ENCODE results near the gene SLC4A5.
"Not testable (repeated sequence)": the region's sequence is repeated elsewhere in the genome, so short reads cannot be mapped to it uniquely, and the experiment has no call there.

Gene SLC4A5

DNA sequence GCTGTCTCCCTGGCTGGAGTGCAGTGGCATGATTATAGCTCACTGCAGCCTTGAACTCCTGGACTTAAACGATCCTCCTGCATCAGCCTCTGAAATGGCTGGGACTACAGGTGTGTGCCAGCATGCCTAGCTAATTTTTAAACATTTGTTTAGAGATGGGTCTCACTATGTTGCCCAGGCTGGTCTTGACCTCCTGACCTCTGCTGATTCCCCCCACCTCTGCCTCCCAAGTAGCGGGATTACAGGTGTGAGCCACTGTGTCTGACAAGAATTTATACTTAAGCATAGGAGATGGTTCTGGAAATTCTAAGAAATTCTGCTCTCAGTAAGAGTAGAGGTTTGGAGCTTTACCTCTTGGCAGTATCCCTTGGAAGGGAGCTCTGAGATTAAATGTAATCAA lies 126.6 kb downstream of the SLC4A5 start:
- H3K27me3 ChIP-seq (ENCODE audit: control insufficient read depth, low read length): no peaks in the 10 kb centered on the region

DNA sequence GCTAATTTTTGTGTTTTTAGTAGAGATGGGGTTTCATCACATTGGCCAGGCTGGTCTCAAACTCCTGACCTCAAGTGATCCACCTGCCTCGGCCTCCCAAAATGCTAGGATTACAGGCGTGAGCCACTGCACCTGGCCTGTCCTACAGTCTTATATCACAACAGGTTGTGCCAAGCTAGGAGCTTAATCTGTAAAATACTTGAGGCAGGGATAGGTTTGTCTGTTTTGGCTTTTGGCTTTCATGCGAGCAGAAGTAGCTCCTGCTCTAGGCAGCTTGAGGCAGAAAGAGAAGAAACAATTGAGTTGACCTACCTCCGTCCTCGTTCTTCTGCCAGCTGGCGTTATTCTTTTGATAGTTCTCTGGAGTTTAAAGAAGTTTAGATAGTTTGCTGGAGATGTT lies 127.4 kb downstream of the SLC4A5 start:
- H3K9me2 ChIP-seq (replicated peaks; ENCODE audit: control insufficient read depth, low read length); H3K27ac ChIP-seq (ENCODE audit: low read depth, low read length); H3K4me1 ChIP-seq (ENCODE audit: control insufficient read depth, low read length); H3K4me2 ChIP-seq (ENCODE audit: low read length); H3K9me3 ChIP-seq (ENCODE audit: control insufficient read depth, insufficient read depth, low read length); H3K27me3 ChIP-seq (ENCODE audit: control insufficient read depth, low read length); H3K79me2 ChIP-seq (ENCODE audit: control insufficient read depth, low read length); H3K4me3 ChIP-seq (ENCODE audit: low read length): not testable (repeated sequence)
- peaks cover 80% of the 10 kb centered on the region for H3K36me3 ChIP-seq (ENCODE audit: control insufficient read depth, low read length)
- peaks cover 32% of the 10 kb centered on the region for H3F3A ChIP-seq (ENCODE audit: control insufficient read depth, insufficient read depth)
- peaks cover 19% of the 10 kb centered on the region; the same call in 1 of the 2 replicates for H4K20me1 ChIP-seq (ENCODE audit: control insufficient read depth, insufficient read depth, low read depth, low read length)

More for the DNA sequence above, 126.6 kb downstream of the SLC4A5 start:
- Histone ChIP-seq H3K4me3 (ENCODE audit: low read length) (no peak overlapping the region), H3K4me1 (ENCODE audit: control insufficient read depth, low read length) (no peaks in the 10 kb centered on the region), H3K9me2 (replicated peaks; ENCODE audit: control insufficient read depth, low read length) (no peaks in the 10 kb centered on the region), H3K4me2 (ENCODE audit: low read length) (no peak overlapping the region), H3K27ac (ENCODE audit: low read depth, low read length) (no peak overlapping the region), H3K79me2 (ENCODE audit: control insufficient read depth, low read length) (no peaks in the 10 kb centered on the region; the same call in 1 of the 2 replicates), H3F3A (ENCODE audit: control insufficient read depth, insufficient read depth) (peaks cover 36% of the 10 kb centered on the region), H3K9me3 (ENCODE audit: control insufficient read depth, insufficient read depth, low read length) (no peaks in the 10 kb centered on the region), H4K20me1 (ENCODE audit: control insufficient read depth, insufficient read depth, low read depth, low read length) (peaks cover 19% of the 10 kb centered on the region; the same call in 1 of the 2 replicates), H3K36me3 (ENCODE audit: control insufficient read depth, low read length) (peaks cover 73% of the 10 kb centered on the region)
- TF ChIP-seq, protein P1, sequence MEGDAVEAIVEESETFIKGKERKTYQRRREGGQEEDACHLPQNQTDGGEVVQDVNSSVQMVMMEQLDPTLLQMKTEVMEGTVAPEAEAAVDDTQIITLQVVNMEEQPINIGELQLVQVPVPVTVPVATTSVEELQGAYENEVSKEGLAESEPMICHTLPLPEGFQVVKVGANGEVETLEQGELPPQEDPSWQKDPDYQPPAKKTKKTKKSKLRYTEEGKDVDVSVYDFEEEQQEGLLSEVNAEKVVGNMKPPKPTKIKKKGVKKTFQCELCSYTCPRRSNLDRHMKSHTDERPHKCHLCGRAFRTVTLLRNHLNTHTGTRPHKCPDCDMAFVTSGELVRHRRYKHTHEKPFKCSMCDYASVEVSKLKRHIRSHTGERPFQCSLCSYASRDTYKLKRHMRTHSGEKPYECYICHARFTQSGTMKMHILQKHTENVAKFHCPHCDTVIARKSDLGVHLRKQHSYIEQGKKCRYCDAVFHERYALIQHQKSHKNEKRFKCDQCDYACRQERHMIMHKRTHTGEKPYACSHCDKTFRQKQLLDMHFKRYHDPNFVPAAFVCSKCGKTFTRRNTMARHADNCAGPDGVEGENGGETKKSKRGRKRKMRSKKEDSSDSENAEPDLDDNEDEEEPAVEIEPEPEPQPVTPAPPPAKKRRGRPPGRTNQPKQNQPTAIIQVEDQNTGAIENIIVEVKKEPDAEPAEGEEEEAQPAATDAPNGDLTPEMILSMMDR (IDR thresholded peaks at IDR 0.05; ENCODE audit: low read depth, low read length, poor library complexity, severe bottlenecking): no peak
- TF ChIP-seq EZH2phosphoT487 (IDR thresholded peaks at IDR 0.05; ENCODE audit: borderline replicate concordance, low read length): no peak

DNA sequence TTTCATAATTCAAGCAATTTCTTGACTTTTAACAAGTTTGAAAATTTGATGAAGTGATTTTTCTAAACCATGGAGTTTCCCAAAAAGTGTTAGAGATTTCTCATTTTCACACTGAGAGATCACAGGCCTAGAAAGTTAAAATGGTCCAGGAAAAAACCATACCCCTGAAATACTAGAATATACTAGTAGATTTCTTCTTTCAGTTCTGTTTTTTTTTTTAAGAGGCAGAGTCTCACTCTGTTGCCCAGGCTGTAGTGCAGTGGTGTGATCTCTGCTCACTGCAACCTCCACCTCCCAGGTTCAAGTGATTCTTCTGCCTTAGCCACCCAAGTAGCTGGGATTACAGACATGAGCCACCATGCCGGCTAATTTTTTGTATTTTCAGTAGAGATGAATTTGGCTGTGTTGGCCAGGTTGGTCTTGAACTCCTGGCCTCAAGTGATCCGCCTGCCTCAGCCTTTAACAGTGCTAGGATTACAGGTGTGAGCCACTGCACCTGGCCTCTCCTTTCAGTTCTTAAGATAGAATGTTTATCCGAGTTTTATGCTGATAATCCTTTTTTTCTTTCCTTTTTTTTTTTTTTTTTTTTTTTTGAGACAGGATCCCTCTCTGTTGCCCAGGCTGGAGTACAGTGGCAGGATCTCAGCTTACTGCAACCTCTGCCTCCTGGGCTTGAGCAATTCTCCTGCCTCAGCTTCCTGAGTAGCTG lies 130.4 kb downstream of the SLC4A5 start:
- H4K20me1 ChIP-seq (ENCODE audit: control insufficient read depth, insufficient read depth, low read depth, low read length): peaks cover 12% of the 10 kb centered on the region; the same call in 1 of the 2 replicates
- no peaks in the 10 kb centered on the region for H3K9me3 ChIP-seq (ENCODE audit: control insufficient read depth, insufficient read depth, low read length)
- H3K79me2 ChIP-seq (ENCODE audit: control insufficient read depth, low read length): peaks cover 19% of the 10 kb centered on the region
- no peak overlapping the region for H3K4me2 ChIP-seq (ENCODE audit: low read length)
- H3K9me2 ChIP-seq (replicated peaks; ENCODE audit: control insufficient read depth, low read length): no peaks in the 10 kb centered on the region
- H3K27ac ChIP-seq (ENCODE audit: low read depth, low read length): no peak overlapping the region
- H3K4me3 ChIP-seq (ENCODE audit: low read length): no peak overlapping the region
- H3F3A ChIP-seq (ENCODE audit: control insufficient read depth, insufficient read depth): peaks cover 21% of the 10 kb centered on the region
- TF ChIP-seq, protein P1 (IDR thresholded peaks at IDR 0.05; ENCODE audit: low read depth, low read length, poor library complexity, severe bottlenecking): no peak
- TF ChIP-seq EZH2phosphoT487 (IDR thresholded peaks at IDR 0.05; ENCODE audit: borderline replicate concordance, low read length): no peak
- peaks cover 94% of the 10 kb centered on the region for H3K36me3 ChIP-seq (ENCODE audit: control insufficient read depth, low read length)
- H3K27me3 ChIP-seq (ENCODE audit: control insufficient read depth, low read length): no peaks in the 10 kb centered on the region
- no peaks in the 10 kb centered on the region for H3K4me1 ChIP-seq (ENCODE audit: control insufficient read depth, low read length)

DNA sequence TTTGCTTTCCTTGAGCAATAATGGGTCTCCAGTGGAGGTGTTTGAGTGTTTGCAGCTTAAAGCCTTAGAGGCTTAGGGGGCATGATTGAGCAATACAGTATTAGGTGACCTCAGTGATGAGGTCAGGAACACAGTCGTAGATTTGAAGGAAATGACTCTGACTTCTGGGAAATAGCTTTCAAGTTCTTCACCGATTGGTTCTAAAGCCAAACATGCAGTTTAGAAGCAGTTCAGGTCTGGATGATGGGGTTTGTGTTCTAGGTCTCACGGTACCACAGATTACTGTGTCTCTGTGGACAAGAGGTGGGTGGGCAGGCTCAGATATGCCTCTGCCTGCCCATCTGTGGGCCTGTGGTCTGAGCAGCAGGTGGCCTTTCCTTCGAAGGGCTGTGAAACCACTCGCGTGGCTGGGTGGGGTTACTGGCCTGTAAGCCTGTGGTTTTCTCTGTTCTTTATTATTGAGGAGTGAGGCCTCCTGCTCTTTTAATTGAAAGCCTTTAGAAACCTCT lies 137.0 kb downstream of the SLC4A5 start:
- Histone ChIP-seq H3K36me3 (ENCODE audit: control insufficient read depth, low read length) (peaks cover 95% of the 10 kb centered on the region), H4K20me1 (ENCODE audit: control insufficient read depth, insufficient read depth, low read depth, low read length) (peaks cover 32% of the 10 kb centered on the region), H3K27ac (ENCODE audit: low read depth, low read length) (no peak overlapping the region), H3K27me3 (ENCODE audit: control insufficient read depth, low read length) (no peaks in the 10 kb centered on the region), H3K79me2 (ENCODE audit: control insufficient read depth, low read length) (peaks cover 85% of the 10 kb centered on the region), H3F3A (ENCODE audit: control insufficient read depth, insufficient read depth) (no peaks in the 10 kb centered on the region; the same call in 1 of the 2 replicates), H3K4me3 (ENCODE audit: low read length) (no peak overlapping the region), H3K4me1 (ENCODE audit: control insufficient read depth, low read length) (peaks cover 27% of the 10 kb centered on the region), H3K9me2 (replicated peaks; ENCODE audit: control insufficient read depth, low read length) (no peaks in the 10 kb centered on the region), H3K9me3 (ENCODE audit: control insufficient read depth, insufficient read depth, low read length) (no peaks in the 10 kb centered on the region), H3K4me2 (ENCODE audit: low read length) (no peak overlapping the region)
- TF ChIP-seq, protein P1 (IDR thresholded peaks at IDR 0.05; ENCODE audit: low read depth, low read length, poor library complexity, severe bottlenecking): no peak
- no peak for TF ChIP-seq EZH2phosphoT487 (IDR thresholded peaks at IDR 0.05; ENCODE audit: borderline replicate concordance, low read length)

Data from DOHH2 (cell line).